Transverse colon (tissue), 4 donors: ENCODE measurements around the gene ACTRT2.

Experiments
- POLR2A ChIP-seq: fragments of 450-650 bp; IDR thresholded peaks from one replicate; pipeline ENCODE4 v1.6.1; 2016; ENCODE audit warnings: antibody characterized with exemption, mild to moderate bottlenecking, moderate library complexity
- POLR2AphosphoS5 ChIP-seq, 3 donors: sonication (generic); formaldehyde crosslinking; IDR thresholded peaks; one replicate each; pipeline ENCODE4 v1.6.1; 2016; ENCODE audit warnings: antibody characterized with exemption in 3 of 3
- TF ChIP-seq, protein P1 (sequence below), 5 experiments: fragments of 200-600 bp in 3 of 5; fragments of 450-650 bp in 2 of 5; sonication (generic) in 3 of 5; IDR thresholded peaks; 1 replicate in 2 of 5; 2 replicates in 3 of 5; pipeline ENCODE4 v1.5.1; 2016 to 2017; ENCODE audit warnings: antibody characterized with exemption in 5 of 5, inconsistent platforms in 3 of 5, mild to moderate bottlenecking in 2 of 5, moderate library complexity in 1 of 5

DNA sequence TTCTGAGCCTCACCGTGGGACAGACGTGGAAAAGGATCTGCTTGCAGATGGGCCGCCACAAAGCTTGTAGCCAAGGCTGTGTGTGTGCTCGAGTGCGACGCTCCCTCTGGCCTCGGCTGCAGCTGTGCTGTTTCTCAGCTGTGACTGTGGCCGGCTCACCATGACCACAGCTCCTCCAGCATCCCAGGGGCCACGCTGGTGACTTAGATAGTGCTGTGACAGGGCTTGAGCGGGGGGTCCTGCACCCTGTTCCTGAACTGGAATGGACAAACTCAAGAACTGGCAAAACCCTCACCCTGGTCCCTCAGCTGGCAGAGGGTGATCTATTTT is 17.4 kb upstream of the ACTRT2 start:
- TF ChIP-seq, protein P1, sequence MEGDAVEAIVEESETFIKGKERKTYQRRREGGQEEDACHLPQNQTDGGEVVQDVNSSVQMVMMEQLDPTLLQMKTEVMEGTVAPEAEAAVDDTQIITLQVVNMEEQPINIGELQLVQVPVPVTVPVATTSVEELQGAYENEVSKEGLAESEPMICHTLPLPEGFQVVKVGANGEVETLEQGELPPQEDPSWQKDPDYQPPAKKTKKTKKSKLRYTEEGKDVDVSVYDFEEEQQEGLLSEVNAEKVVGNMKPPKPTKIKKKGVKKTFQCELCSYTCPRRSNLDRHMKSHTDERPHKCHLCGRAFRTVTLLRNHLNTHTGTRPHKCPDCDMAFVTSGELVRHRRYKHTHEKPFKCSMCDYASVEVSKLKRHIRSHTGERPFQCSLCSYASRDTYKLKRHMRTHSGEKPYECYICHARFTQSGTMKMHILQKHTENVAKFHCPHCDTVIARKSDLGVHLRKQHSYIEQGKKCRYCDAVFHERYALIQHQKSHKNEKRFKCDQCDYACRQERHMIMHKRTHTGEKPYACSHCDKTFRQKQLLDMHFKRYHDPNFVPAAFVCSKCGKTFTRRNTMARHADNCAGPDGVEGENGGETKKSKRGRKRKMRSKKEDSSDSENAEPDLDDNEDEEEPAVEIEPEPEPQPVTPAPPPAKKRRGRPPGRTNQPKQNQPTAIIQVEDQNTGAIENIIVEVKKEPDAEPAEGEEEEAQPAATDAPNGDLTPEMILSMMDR (IDR thresholded peaks at IDR 0.05) = no peak
- TF ChIP-seq POLR2A = no peak
- TF ChIP-seq POLR2AphosphoS5 (IDR thresholded peaks at IDR 0.05) = no peak
